Measurements from ENCODE around the gene RAB11FIP2.

The RAB11FIP2 gene

DNA sequence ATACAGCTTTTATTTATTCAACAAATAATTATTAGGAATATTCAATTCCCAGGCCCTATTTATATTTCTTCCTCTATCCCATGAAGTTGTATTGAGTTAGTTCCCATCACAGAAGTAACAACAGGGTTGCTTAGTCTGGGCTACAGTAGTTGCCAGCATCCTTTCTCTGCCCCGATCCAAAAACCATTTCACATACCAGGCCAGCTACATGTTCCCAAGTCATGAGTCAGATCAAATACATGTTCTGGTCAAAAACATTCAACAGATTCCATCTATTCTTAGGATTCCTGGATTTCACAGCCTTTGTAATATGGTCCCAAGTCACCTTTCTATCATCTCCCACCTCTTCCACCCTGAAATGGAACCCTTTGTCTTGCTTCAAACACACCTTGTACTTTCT, 91.6 kb downstream of the RAB11FIP2 start:
- no peaks in the 10 kb centered on the region for H3K36me3 ChIP-seq (ENCODE audit: insufficient read depth, insufficient read length, low read length)
- H3K27me3 ChIP-seq (ENCODE audit: insufficient read depth, insufficient read length) = no peaks in the 10 kb centered on the region
- TF ChIP-seq SUZ12 (IDR thresholded peaks at IDR 0.05; ENCODE audit: extremely low read depth, insufficient read depth, insufficient read length) (no peak), ZNF274 (IDR thresholded peaks at IDR 0.05; ENCODE audit: low read depth, low read length) (no peak), YY1 (IDR thresholded peaks at IDR 0.05; ENCODE audit: insufficient read depth, insufficient read length) (no peak)
- no peak overlapping the region for H3K4me3 ChIP-seq (ENCODE audit: insufficient read length, low read depth)
- H3K4me1 ChIP-seq (ENCODE audit: insufficient read depth, insufficient read length) = no peaks in the 10 kb centered on the region
- no peak overlapping the region for H3K9ac ChIP-seq (ENCODE audit: insufficient read length, low read depth)
- DNase-seq (ENCODE audit: low read depth, low spot score) = no peak
- no peaks in the 10 kb centered on the region for H3K9me3 ChIP-seq (ENCODE audit: insufficient read depth, low read length)

Measured in NT2/D1 (cell line).